ENCODE measurements around the gene B3GALT2. TPM values are rescaled to one million over a fixed set of nuclear protein-coding genes. Genes with fewer than 3 reads are reported as not detected.
"Not testable (repeated sequence)": the region's sequence is repeated elsewhere in the genome, so short reads cannot be mapped to it uniquely, and the experiment has no call there.

B3GALT2 gene, protein sequence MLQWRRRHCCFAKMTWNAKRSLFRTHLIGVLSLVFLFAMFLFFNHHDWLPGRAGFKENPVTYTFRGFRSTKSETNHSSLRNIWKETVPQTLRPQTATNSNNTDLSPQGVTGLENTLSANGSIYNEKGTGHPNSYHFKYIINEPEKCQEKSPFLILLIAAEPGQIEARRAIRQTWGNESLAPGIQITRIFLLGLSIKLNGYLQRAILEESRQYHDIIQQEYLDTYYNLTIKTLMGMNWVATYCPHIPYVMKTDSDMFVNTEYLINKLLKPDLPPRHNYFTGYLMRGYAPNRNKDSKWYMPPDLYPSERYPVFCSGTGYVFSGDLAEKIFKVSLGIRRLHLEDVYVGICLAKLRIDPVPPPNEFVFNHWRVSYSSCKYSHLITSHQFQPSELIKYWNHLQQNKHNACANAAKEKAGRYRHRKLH
- 2.9 and 4.4 TPM in 2 replicates for total RNA-seq

GRCh38 chr1:193185901-193186731, at the start of gene B3GALT2:
TSS of gene B3GALT2 (minus strand) at chr1:193186613. CDS start at chr1:193181562, 5,051 bp downstream.
- peak; percentile 19 for DNase-seq

- peak; percentile 10 for DNase-seq
These were observed 48.1 kb upstream of the B3GALT2 start for GRCh38 chr1:193234530-193234929.

DNA sequence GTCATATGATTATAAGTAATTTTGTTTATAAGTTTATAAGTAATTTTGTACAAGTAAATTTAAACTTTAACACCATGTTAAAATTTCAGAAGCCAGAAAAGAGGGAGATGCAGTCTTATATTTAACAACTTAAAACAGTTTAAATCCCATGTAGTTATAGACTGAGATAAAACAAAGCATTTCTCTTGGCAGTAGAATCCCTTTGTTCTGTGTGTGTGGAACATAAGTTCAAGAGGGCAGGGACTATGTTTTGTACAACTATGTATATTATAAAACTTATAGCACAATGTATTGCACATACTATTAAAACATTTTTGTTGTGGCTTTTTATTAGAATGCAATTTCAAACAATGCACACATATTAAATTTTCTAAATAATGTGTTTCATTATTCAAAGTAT, 44.7 kb upstream of the B3GALT2 start:
- DNase-seq, result peak; percentile 36

- no peak for DNase-seq
These were observed 42.7 kb upstream of the B3GALT2 start for GRCh38 chr1:193229136-193229535.

GRCh38 chr1:193222056-193222615, 35.7 kb upstream of the B3GALT2 start:
- peak; percentile 11 for DNase-seq

- DNase-seq, result no peak
These were observed 35.2 kb upstream of the B3GALT2 start for GRCh38 chr1:193221651-193222050.

DNA sequence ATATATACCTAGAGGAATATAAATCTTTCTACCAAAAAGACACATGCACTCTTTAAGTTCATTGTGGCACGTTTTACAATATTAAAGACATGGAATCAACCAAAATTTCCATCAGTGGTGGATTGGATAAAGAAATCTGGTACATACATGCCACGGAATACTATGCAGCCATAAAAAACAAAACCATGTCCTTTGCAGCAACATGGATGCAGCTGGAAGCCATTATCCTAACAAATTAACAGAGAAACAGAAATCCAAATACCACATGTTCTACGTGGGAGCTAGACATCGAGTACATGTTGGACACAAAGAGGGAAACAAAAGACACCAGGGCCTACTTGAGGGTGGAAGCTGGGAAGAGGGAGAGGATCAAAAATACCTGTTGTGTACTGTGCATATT, 33.0 kb upstream of the B3GALT2 start:
- no peak for DNase-seq

DNA sequence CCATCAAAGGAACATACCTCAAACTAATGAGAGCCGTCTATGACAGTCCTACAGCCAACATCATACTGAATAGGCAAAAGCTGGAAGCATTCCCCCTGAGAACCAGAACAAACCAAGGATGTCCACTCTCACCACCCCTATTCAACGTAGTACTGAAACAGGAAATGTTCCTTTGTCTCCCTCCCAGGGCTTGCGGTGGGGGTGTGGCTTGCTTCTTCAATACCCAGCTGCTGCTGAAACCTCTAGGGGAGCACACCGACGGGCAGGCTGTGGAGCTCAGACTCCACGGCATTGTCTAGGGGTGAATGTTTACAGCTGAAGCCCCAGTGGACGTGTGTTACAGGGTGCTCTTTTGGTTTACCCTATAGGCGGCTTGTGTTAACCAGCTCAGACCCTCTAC, 30.5 kb upstream of the B3GALT2 start:
- peak; percentile 86 for DNase-seq

GRCh38 chr1:193213998-193214397, 27.6 kb upstream of the B3GALT2 start:
- DNase-seq, result no peak

- no peak for DNase-seq
These were observed 26.2 kb upstream of the B3GALT2 start for GRCh38 chr1:193212637-193213036.

DNA sequence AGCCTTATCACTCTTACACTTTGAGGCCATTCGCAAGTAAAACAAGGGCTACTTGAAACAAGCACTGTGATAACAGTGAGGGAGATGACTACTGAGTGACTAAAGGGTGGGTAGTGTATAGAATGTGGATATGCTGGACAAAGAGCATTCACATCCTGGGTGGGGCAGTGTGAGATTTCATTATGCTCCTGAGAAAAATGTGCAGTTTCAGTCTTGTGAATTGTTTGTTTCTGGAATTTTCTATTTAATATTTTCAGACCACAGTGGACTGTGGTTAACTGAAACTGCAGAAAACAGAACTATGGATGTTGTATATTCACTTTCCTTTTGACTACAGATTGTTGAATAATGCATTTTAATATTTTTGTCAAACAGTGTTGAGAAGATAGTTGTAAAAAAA, 25.1 kb upstream of the B3GALT2 start:
- peak; percentile 16 for DNase-seq

- no peak for DNase-seq
These were observed 24.6 kb upstream of the B3GALT2 start for GRCh38 chr1:193210996-193211395.

DNA sequence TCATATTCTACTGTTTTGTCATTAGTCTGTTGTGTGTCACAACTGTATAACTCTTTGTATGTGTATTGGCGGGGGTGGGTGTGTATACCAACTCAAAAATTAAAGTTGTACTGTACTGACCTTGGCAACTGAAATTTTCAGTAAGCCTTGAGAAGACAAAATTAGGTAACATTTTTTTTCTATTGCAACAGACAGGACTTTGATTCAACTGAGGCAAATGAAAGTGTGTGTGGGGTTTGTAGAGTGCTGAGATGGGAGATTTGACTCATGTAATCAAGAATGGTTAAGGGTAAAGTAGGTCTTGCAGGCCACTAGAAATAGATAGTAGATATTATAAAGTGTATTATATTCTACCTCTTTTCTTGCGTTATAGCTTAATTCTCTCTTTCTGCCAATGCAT, 14.6 kb upstream of the B3GALT2 start:
- no peak for DNase-seq

DNA sequence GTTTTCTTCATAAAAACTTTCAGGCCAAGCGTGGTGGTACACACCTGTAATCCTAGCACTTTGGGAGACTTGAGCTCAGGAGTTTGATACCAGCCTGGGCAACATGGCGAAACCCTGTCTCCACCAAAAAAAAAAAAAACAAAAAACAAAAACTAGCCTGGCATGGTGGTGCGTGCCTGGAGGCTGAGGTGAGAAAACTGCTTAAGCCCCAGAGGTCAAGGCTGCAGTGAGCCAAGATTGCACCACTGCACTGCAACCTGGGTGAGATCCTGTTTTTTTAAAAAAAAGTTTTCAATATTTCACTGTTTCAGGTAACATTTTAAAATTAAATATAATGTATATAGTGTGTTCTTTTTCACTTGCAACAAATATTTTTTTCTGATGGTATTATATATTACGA, 13.5 kb upstream of the B3GALT2 start:
- no peak for DNase-seq

DNA sequence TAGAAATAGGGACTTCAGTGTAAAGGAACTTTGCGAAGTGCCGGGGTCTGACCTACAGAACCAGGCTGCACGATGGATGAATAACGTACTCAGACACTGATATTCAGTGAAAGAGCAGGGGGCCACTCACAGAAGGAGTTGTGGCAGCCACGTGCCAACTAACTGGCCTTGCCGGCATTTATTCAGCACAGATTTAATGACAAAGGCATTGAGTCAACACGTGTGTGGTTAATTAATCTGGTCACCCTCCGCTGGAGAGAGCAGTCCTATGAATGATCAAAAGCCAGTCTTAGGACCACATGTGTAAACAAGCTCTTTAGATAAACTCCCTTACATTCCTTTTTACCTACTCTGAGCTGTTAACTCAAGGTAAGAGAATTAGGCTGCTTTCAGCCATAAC, 6.2 kb upstream of the B3GALT2 start:
- DNase-seq, result no peak

DNA sequence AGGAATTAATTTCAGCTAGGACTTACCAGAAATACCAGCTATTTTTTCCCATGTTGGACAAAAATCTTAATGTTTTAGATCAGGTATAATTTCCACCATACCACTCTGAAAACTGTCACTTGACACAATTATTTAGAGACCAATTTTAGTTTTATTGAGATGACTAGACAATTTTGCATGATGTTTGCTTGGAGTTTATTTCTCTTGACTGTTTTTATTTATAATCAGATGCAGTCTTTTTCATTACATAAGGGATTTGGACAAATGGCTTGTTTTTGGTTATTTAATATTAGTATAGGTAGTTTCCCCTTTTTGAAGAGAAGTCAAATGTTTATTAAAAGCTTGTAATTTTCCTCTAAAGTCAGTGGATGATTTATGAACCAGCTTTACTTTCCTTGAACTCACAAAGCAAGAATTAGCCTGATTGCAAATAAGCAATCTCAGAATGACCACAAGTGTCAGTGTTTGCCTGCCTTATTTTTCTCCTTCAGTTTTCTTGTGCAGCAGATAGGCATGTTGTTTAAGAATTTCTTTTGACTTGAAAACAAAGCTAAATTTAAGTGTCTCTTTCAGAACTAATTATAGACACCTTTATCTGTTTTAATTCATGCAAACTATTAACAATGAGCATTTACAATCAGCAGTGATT, 3.8 kb upstream of the B3GALT2 start:
- peak; percentile 15 for DNase-seq

DNA sequence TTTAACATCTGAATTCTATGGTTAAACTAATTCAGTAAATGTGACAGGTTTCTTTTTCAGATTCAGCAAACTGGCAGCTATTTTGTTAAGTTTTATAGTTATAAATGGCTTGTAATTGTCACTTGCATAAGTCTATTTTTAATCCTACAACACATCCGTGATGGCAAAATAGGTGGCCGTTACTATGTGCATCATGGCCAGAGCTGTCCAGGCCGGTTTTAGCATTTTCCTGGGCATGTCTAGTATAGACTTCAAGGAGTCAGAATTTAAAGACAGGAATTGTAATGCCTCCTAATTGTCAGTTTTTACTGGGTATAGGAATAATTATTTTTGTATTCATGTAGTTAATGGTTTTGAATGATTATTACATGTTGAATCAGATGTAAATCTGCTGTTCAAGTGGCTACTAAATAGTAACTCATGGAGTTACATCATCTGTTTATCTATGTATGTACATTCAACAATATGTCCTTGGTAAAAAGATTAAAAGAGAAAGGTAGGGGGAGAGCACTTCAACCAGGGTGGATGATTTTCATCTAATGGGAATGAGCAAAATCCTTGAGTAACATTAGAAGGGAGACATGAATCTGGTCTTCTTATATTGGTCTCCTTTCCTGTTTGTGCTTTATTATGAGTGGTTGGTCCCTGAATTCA, 3.2 kb upstream of the B3GALT2 start:
- DNase-seq, result no peak

- DNase-seq, result not testable (repeated sequence)
These were observed 2.5 kb upstream of the B3GALT2 start for GRCh38 chr1:193188915-193189314.

GRCh38 chr1:193187114-193187513, 701 bp upstream of the B3GALT2 start:
- DNase-seq, result no peak

GRCh38 chr1:193185211-193185610, 1.2 kb downstream of the B3GALT2 start:
- no peak for DNase-seq

GRCh38 chr1:193184776-193185175, 1.6 kb downstream of the B3GALT2 start:
- no peak for DNase-seq

GRCh38 chr1:193183019-193183627, 3.3 kb downstream of the B3GALT2 start:
- DNase-seq, result peak; percentile 77

Data from dermis blood vessel endothelial cell (primary cell).